G401 (cell line): Measurements from ENCODE around the gene ZFHX3. TPM values are rescaled to one million over a fixed set of nuclear protein-coding genes. Genes with fewer than 3 reads are reported as not detected.

ENCODE experiments used
- DNase-seq: peaks from one replicate; pipeline ENCODE4 v3.0.0-alpha.2; 2015; ENCODE audit warnings: low spot score
- in situ Hi-C: cut with HindIII; loops from 2 replicates; pipeline ENCODE4 v1.10.0; 2016; ENCODE audit warnings: low sequenced_read_pairs, mixed read lengths
- total RNA-seq: library from RNA; depleted of rRNA; stranded (reverse); fragments of >200 nt; shearing (Covaris generic); gene quantifications from 2 replicates; pipeline ENCODE4 v1.2.3, GENCODE V29; 2014

ZFHX3 gene
- total RNA-seq, 1 experiment from 2014 or later = 3.5 TPM

DNA sequence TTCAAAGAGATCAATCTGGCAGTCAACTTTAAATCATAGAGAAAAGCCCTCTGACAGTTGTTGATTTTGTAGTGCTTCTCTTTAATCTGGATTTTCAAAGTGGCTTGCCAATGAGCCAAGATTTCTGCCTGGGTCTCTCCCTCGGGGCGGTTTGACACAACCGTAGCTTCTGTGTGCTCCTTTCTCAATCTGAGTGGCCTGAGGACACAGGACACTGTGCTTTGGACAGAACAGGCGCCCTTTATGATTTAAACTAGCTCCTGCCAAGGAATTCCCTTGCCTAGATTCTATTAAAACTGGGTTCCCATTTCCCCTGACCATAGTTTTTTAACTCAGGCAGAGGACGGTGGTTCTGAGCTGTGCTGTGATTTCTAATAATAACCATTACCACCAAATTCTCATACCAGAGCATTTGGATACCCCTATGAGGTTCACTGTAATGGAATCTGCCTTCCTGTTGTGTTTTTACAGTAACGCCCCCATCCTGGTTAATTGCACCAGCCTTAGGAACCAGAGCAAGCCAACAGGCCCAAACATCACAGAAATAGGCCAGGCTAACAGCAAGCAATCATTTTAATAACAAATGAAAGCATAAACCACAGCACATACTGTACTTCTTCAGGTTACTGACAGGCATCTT lies 4.0 kb downstream of the ZFHX3 start:
- DNase-seq = no peak
- in situ Hi-C loops = no loop called here

- in situ Hi-C loops = no loop called here
- DNase-seq = no peak
Observed at GRCh38 chr16:73042807-73043206, 5.1 kb downstream of the ZFHX3 start.

DNA sequence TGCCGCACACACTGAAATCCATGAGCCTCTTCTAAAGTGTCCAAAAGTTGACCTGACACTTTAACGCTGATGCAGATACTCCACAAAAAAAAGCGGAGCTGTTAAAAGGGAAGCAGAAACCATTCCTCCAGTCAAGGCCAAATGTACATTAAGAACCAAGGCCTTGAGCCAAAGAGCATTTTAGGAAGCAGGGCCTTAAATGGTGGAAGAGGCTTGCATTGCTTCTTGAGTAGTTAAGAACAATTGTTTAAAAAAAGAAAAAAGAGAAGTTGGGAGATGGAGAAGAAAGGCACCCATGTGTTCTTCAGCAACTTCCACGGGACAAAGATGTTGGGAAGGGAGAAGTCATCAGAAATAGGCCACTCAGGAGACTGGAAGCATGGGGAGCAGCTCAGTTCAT lies 6.3 kb downstream of the ZFHX3 start:
- in situ Hi-C loops = no loop called here
- no peak for DNase-seq

DNA sequence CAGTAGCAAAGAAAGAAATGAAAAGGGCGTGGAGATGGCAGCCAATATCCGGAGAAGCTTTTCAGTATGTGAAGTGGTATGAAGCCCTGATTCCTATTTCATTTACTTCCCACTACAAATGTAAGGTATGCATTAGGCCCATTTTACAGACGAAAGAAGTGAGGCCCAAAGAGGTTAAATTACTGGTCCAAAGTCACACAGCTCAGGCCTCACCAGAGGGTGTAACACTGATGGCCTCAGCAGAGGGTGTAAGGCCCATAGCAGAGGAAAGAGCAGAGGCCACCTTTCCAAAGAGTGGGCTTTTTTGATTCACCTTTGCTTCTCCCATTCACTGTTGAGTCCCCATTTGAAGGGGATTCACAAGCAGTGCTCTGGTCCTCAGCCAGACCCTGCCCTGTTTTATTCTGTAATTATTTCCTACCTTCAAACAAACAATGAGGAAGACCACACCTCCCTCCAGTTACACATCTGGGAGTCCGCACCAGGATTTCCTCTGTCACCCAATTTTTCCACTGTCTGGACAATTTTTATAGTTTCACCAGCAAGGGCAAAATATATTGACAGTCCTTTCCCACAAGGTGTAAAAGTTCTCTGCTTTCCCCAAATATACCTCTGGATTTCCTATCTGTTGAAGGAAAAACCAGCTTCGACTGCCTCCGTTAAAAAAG lies 7.1 kb downstream of the ZFHX3 start:
- DNase-seq = no peak
- in situ Hi-C loops = no loop called here

DNA sequence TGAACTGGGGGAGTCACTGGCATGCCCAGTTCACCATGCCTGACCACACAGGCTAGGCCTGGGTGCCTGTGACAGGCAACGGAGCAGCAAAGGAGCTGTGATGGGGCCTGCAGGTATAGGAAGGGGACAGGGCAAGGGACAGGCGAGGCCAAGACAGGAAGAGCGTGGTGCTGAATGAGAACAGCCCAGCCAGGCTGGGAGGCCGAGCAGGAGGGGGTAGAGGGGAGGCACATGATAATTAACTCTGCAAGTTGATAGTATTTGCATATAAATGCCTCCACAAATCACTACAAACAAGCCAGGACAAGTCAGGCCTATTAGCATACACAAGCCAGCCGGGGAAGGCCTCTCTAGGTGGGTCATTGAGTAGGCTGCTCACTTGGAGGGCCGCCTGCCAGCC lies 7.8 kb downstream of the ZFHX3 start:
- no peak for DNase-seq
- in situ Hi-C loops = no loop called here

DNA sequence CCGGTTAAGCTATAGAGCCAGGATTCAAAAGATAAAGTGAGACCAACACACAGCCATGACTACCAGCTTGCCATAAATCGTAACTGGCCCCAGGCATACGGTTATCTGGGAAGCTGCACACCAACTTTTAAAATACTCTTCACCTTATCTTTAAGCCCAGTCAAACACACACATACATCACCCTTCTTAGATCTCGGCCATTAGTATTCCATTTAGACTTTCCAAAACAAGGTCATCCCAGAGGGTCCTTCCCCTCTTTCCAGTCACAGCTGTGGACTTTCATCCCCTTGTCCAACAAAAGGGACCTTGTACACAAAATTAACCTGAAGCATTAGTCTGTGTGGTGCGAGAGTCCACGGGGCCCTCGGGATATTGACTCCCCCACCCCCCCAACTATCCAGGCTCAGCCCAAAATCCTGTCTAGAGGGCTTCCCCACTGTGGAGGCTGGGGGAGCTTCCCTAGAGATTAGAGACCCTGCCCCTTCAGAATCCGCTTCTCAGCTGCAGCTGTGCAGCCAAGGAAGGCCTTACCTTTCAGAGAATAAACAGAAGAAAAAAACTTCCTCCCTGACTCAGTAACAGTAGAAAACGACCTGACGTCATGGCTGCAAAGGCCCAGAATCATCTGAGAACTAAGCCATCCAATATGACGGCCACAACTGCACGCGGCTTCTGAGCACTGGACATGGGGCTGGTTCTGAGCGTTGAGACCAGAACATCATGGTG lies 9.9 kb downstream of the ZFHX3 start:
- DNase-seq = no peak
- in situ Hi-C loops = no loop called here

- in situ Hi-C loops = no loop called here
- DNase-seq = no peak
Observed at GRCh38 chr16:73037331-73037745, 10.6 kb downstream of the ZFHX3 start.

- peak; percentile 39 for DNase-seq
- in situ Hi-C loops = no loop called here
Observed at GRCh38 chr16:73036074-73036826, 11.7 kb downstream of the ZFHX3 start.

- in situ Hi-C loops = no loop called here
- no peak for DNase-seq
Observed at GRCh38 chr16:73034374-73034773, 13.6 kb downstream of the ZFHX3 start.

DNA sequence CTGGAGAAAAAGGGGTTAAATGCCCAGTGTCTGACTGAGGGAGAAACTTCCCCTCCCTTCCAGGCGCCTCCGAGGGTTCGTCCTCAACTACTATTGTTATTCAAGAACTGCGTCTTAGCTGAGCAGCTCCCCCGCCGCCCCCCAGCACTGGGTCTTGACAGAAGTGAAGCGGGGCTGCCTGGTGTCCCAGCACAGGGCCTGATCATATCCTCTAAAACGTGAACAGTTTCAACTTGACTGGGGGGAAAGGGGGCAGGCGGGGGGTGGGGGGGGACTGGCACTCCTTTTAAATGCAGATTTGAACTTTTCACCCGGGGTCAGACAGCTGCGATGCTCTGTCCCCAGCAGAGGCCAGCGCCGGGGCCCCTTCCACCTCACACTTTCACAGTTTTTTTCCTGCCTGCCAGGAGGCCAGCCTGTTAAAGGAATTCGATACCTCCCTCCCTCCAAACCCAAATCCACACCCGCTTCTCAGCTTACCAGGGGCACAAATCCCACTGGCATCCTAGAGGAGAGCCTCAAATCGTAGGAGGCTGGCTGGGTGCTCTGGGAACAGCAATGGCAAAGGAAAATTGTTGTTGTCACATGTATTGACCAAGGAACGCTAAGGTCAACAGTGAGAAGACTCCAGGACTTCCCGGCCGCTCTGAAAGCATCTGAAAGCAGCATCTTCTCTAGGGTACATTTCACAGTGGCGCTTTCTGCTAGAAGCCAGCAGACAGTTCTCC lies 14.5 kb downstream of the ZFHX3 start:
- DNase-seq = no peak
- in situ Hi-C loops = no loop called here

- no peak for DNase-seq
- in situ Hi-C loops = no loop called here
Observed at GRCh38 chr16:73032541-73033270, 15.2 kb downstream of the ZFHX3 start.

DNA sequence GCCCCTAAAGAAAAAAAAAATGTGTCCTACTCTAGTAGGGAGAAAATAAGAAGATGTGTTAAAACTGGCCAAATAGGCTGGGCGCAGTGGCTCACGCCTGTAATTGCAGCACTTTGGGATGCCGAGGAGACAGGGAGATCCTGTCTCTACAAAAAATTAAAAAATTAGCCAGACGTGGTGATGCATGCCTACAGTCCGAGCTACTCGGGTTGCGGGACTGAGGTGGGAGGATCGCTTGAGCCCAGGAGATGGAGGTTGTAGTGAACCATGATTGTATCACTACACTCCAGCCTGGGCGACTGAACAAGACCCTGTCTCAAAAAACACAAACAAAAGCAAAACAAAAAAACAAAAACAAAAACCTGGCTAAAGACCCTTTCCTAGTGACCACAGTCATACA lies 15.9 kb downstream of the ZFHX3 start:
- no peak for DNase-seq
- in situ Hi-C loops = no loop called here

- in situ Hi-C loops = no loop called here
- no peak for DNase-seq
Observed at GRCh38 chr16:73031155-73031866, 16.6 kb downstream of the ZFHX3 start.

- in situ Hi-C loops = no loop called here
- DNase-seq = no peak
Observed at GRCh38 chr16:73028721-73029361, 19.1 kb downstream of the ZFHX3 start.

- in situ Hi-C loops = no loop called here
- DNase-seq = no peak
Observed at GRCh38 chr16:73028263-73028662, 19.7 kb downstream of the ZFHX3 start.

- in situ Hi-C loops = no loop called here
- no peak for DNase-seq
Observed at GRCh38 chr16:73027685-73028111, 20.2 kb downstream of the ZFHX3 start.
